SU-DHL-6 (cell line): ENCODE results near the gene PDCL3.

Experiments used
- H2AFZ ChIP-seq: fragments of 200-600 bp; sonication (generic); 2 replicates; pipeline ENCODE4 v1.6.1; 2014; ENCODE audit warnings: low read depth, mild to moderate bottlenecking, moderate library complexity, mixed read lengths, antibody characterized with exemption, low read length; ENCODE audit not compliant: severe bottlenecking
- H3F3A ChIP-seq: fragments of 200-600 bp; shearing (Covaris generic); 2 replicates; pipeline ENCODE4 v1.6.0; 2016; ENCODE audit warnings: antibody characterized with exemption, mild to moderate bottlenecking; ENCODE audit not compliant: insufficient read depth
- H3K27ac ChIP-seq: fragments of 200-600 bp; sonication (generic); 2 replicates; pipeline ENCODE4 v1.5.1; 2016; ENCODE audit warnings: low read depth, mild to moderate bottlenecking, low read length, moderate library complexity, mixed read lengths
- H3K27me3 ChIP-seq: fragments of 200-600 bp; sonication (generic), shearing (Covaris generic); 2 replicates; pipeline ENCODE4 v1.6.0; 2014; ENCODE audit warnings: mild to moderate bottlenecking, low read length
- H3K36me3 ChIP-seq: fragments of 200-600 bp; sonication (generic); 2 replicates; pipeline ENCODE4 v1.6.1; 2014; ENCODE audit warnings: mild to moderate bottlenecking, low read length, mixed read lengths
- H3K4me2 ChIP-seq: fragments of 300-600, 200-600 bp; shearing (Covaris generic), sonication (generic); 2 replicates; pipeline ENCODE4 v1.6.0; 2014; ENCODE audit warnings: low read length, low read depth, mild to moderate bottlenecking; ENCODE audit not compliant: poor library complexity, severe bottlenecking
- H3K4me3 ChIP-seq: fragments of 200-600 bp; sonication (generic); 2 replicates; pipeline ENCODE4 v1.5.1; 2014; ENCODE audit warnings: antibody characterized with exemption, low read length, mild to moderate bottlenecking, mixed read lengths; ENCODE audit not compliant: insufficient read depth, poor library complexity, severe bottlenecking
- H3K79me2 ChIP-seq: fragments of 200-600 bp; sonication (generic); 2 replicates; pipeline ENCODE4 v1.6.1; 2014; ENCODE audit warnings: mild to moderate bottlenecking, low read length, moderate library complexity; ENCODE audit not compliant: insufficient read depth
- H3K9ac ChIP-seq: fragments of 200-600 bp; sonication (generic); 2 replicates; pipeline ENCODE4 v1.7.0; 2014; ENCODE audit warnings: mild to moderate bottlenecking, low read length
- H3K9me2 ChIP-seq: fragments of 200-600 bp; sonication (generic); replicated peaks from 2 replicates; pipeline ENCODE4 v1.6.1; 2014; ENCODE audit warnings: low read length; ENCODE audit not compliant: insufficient read depth
- H3K9me3 ChIP-seq: fragments of 200-600 bp; sonication (generic); 2 replicates; pipeline ENCODE4 v1.6.1; 2014; ENCODE audit warnings: low read length, mixed read lengths; ENCODE audit not compliant: insufficient read depth
- H4K20me1 ChIP-seq: fragments of 200-600 bp; sonication (generic); 2 replicates; pipeline ENCODE4 v1.6.1; 2014; ENCODE audit warnings: low read depth, mild to moderate bottlenecking, antibody characterized with exemption, low read length, moderate library complexity, mixed read lengths
- EZH2phosphoT487 ChIP-seq: fragments of 200-600 bp; sonication (generic), shearing (Covaris generic); conservative IDR thresholded peaks from 2 replicates; pipeline ENCODE4 v1.6.1; 2018; ENCODE audit warnings: mild to moderate bottlenecking, antibody characterized with exemption, low read length, moderate library complexity, mixed read lengths
- TF ChIP-seq, protein P1 (sequence below): fragments of 200-600 bp; sonication (generic); IDR thresholded peaks from one replicate; pipeline ENCODE4 v1.5.1; 2017; ENCODE audit warnings: antibody characterized with exemption, mild to moderate bottlenecking, low read length, moderate library complexity; ENCODE audit not compliant: insufficient read depth, poor library complexity, severe bottlenecking

Gene PDCL3

DNA sequence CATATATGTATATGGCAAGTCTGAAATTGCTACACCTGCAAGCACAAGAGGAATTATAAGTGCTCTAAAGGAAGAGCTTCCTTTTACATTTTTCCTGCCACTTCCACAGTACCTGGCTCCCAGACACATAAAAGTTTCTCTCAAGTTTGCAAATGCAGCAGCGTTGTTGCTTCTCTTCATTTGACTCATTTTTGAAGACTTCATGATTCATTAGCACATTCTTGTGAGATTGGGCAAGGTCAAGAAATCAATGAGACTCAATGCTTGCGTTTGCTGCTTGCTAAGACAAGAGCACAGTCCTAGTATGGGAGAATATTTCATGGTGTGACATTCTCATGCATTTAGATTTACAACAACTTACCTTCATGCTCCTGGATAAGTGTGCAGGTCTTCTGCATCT lies 42.6 kb upstream of the PDCL3 start:
- TF ChIP-seq EZH2phosphoT487, result no peak
- TF ChIP-seq, protein P1, sequence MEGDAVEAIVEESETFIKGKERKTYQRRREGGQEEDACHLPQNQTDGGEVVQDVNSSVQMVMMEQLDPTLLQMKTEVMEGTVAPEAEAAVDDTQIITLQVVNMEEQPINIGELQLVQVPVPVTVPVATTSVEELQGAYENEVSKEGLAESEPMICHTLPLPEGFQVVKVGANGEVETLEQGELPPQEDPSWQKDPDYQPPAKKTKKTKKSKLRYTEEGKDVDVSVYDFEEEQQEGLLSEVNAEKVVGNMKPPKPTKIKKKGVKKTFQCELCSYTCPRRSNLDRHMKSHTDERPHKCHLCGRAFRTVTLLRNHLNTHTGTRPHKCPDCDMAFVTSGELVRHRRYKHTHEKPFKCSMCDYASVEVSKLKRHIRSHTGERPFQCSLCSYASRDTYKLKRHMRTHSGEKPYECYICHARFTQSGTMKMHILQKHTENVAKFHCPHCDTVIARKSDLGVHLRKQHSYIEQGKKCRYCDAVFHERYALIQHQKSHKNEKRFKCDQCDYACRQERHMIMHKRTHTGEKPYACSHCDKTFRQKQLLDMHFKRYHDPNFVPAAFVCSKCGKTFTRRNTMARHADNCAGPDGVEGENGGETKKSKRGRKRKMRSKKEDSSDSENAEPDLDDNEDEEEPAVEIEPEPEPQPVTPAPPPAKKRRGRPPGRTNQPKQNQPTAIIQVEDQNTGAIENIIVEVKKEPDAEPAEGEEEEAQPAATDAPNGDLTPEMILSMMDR, result no peak

DNA sequence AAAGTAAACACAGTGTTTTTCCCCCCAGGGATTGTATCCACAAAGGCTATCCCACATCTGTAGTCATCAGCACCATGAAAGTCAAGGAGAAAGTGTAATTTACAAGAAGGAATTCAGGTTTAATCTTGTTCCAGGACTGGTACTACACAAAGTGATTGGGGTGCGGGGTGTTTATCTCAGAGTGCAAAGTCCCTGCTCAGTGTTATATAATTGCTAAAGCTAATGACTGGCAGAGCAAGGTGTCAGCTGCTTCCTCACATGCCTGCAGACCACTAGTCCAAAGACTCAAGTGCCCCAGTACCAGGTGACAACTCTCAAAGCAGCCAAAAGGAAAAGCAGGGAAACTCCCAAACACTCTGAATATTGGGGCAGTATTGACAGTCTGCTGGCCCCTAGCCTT lies 40.4 kb upstream of the PDCL3 start:
- H3K27me3 ChIP-seq, result no peaks in the 10 kb centered on the region
- no peaks in the 10 kb centered on the region for H3K36me3 ChIP-seq
- TF ChIP-seq, protein P1, result no peak
- no peak for TF ChIP-seq EZH2phosphoT487
- H3K27ac ChIP-seq, result no peak overlapping the region
- H3K4me3 ChIP-seq, result no peak overlapping the region
- H3K4me2 ChIP-seq, result no peak overlapping the region
- H3K79me2 ChIP-seq, result no peaks in the 10 kb centered on the region
- no peaks in the 10 kb centered on the region for H3F3A ChIP-seq
- no peaks in the 10 kb centered on the region for H3K9me3 ChIP-seq
- H4K20me1 ChIP-seq, result no peaks in the 10 kb centered on the region
- H2AFZ ChIP-seq, result no peak overlapping the region
- H3K9ac ChIP-seq, result no peak overlapping the region
- H3K9me2 ChIP-seq, result no peaks in the 10 kb centered on the region

More for the DNA sequence above, 42.6 kb upstream of the PDCL3 start:
- Histone ChIP-seq H3K4me3 (no peak overlapping the region), H3K9me3 (no peaks in the 10 kb centered on the region), H3K79me2 (no peaks in the 10 kb centered on the region), H3K36me3 (no peaks in the 10 kb centered on the region), H3K4me2 (no peak overlapping the region), H4K20me1 (no peaks in the 10 kb centered on the region), H3F3A (no peaks in the 10 kb centered on the region), H3K9ac (no peak overlapping the region), H3K27ac (no peak overlapping the region), H2AFZ (no peak overlapping the region), H3K27me3 (no peaks in the 10 kb centered on the region), H3K9me2 (no peaks in the 10 kb centered on the region)

DNA sequence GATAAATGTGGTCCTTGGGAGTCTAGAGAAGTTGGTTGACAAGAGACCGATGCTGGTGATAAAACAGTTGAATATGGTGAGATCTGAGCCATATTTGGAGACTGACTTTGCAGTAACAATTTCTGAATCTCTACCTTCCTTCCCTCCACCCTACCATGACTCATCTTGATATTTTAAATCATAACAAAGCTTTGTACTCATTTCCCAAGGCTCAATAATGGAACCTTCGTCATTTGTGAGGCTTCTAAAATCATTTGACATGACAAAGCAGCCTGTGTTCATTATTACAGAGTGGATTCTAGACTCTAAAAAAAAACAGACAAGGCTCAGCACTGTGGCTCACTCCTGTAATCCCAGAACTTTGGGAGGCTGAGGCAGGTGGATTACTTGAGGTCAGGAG lies 38.5 kb upstream of the PDCL3 start:
- H3K9ac ChIP-seq, result no peak overlapping the region
- no peak overlapping the region for H3K27ac ChIP-seq
- no peaks in the 10 kb centered on the region for H3K9me2 ChIP-seq
- H3K36me3 ChIP-seq, result no peaks in the 10 kb centered on the region
- H3K79me2 ChIP-seq, result no peaks in the 10 kb centered on the region
- no peak overlapping the region for H3K4me2 ChIP-seq
- H3K27me3 ChIP-seq, result no peaks in the 10 kb centered on the region
- no peaks in the 10 kb centered on the region for H4K20me1 ChIP-seq
- TF ChIP-seq EZH2phosphoT487, result no peak
- TF ChIP-seq, protein P1, result no peak
- no peak overlapping the region for H2AFZ ChIP-seq
- H3F3A ChIP-seq, result no peaks in the 10 kb centered on the region
- H3K4me3 ChIP-seq, result no peak overlapping the region
- H3K9me3 ChIP-seq, result no peaks in the 10 kb centered on the region

- Histone ChIP-seq H3K27ac (no peak overlapping the region), H3K79me2 (no peaks in the 10 kb centered on the region), H3F3A (no peaks in the 10 kb centered on the region), H3K4me3 (no peak overlapping the region), H3K36me3 (no peaks in the 10 kb centered on the region), H3K9me2 (no peaks in the 10 kb centered on the region), H3K4me2 (no peak overlapping the region), H2AFZ (no peak overlapping the region), H3K27me3 (no peaks in the 10 kb centered on the region), H3K9me3 (no peaks in the 10 kb centered on the region), H4K20me1 (no peaks in the 10 kb centered on the region), H3K9ac (no peak overlapping the region)
- TF ChIP-seq, protein P1, result no peak
- no peak for TF ChIP-seq EZH2phosphoT487
Measured at GRCh38 chr2:100526868-100527267, 35.9 kb upstream of the PDCL3 start.
